NCI-H2196 (cell line): ENCODE results near the gene UBN1.
A peak's percentile ranks its signal among the peaks of the same experiment; 100 is the strongest.

ENCODE experiments used
- DNase-seq: peaks from one replicate; lab custom pipeline; 2025; ENCODE audit not compliant: unreplicated experiment; lab: John Stamatoyannopoulos, UW

The UBN1 gene

GRCh38 chr16:4855804-4856203 is 8.5 kb downstream of the UBN1 start:
- DNase-seq, result no peak

GRCh38 chr16:4859190-4859899 is 12.1 kb downstream of the UBN1 start:
- no peak for DNase-seq

GRCh38 chr16:4859900-4860255 is 12.6 kb downstream of the UBN1 start:
- DNase-seq, result no peak

GRCh38 chr16:4860727-4861342 is 13.6 kb downstream of the UBN1 start:
- no peak for DNase-seq

GRCh38 chr16:4862639-4863038 is 15.4 kb downstream of the UBN1 start:
- DNase-seq, result no peak

- no peak for DNase-seq
These were observed 17.4 kb downstream of the UBN1 start for GRCh38 chr16:4864728-4865127.

GRCh38 chr16:4865231-4865860 is 18.1 kb downstream of the UBN1 start:
- DNase-seq, result no peak

- no peak for DNase-seq
These were observed 19.3 kb downstream of the UBN1 start for GRCh38 chr16:4866586-4866985.

GRCh38 chr16:4868026-4868425 is 20.7 kb downstream of the UBN1 start:
- DNase-seq, result no peak

- no peak for DNase-seq
These were observed 21.3 kb downstream of the UBN1 start for GRCh38 chr16:4868535-4868934.

GRCh38 chr16:4869147-4869805 is 22.0 kb downstream of the UBN1 start:
- no peak for DNase-seq

- DNase-seq, result no peak
These were observed 22.9 kb downstream of the UBN1 start for GRCh38 chr16:4870138-4870671.

GRCh38 chr16:4871071-4871470 is 23.8 kb downstream of the UBN1 start:
- DNase-seq, result no peak

- no peak for DNase-seq
These were observed 25.8 kb downstream of the UBN1 start for GRCh38 chr16:4873091-4873490.

GRCh38 chr16:4874666-4875065 is 27.4 kb downstream of the UBN1 start:
- no peak for DNase-seq

- DNase-seq, result no peak
These were observed 29.5 kb downstream of the UBN1 start for GRCh38 chr16:4876646-4877379.

GRCh38 chr16:4877380-4877685 is 30.1 kb downstream of the UBN1 start:
- no peak for DNase-seq

- DNase-seq, result no peak
These were observed 31.8 kb downstream of the UBN1 start for GRCh38 chr16:4879049-4879448.

- no peak for DNase-seq
These were observed 32.8 kb downstream of the UBN1 start for GRCh38 chr16:4880006-4880580.

GRCh38 chr16:4882000-4882632 is 34.8 kb downstream of the UBN1 start:
- DNase-seq, result peak; percentile 45
